Measurements from ENCODE around the gene PDZD2.

The PDZD2 gene

DNA sequence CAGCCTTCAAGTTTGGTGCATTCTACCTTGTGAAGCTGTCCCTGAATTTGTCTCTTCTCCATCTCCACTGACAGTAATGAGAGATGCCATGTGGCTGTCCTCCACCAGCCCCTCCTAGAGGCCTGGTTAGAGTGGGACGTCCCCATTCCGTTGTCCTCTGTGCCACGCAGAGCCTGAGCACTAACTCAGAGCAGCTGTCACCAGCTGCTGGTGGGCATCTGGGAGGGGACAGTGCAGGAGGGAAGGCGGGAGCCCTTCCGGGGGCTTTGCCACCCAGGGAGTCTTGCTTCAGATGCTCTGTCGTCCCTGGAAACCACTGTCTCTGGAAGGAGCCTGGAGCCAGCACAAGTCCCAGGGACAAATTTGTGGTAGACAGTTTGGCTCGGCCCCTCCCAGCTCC is 78.6 kb downstream of the PDZD2 start:
- H3K4me3 ChIP-seq (ENCODE audit: severe bottlenecking), result no peak overlapping the region
- H3K9me3 ChIP-seq (ENCODE audit: severe bottlenecking), result no peaks in the 10 kb centered on the region
- no peak for DNase-seq (ENCODE audit: low spot score)
- ATAC-seq (ENCODE audit: low read depth), result no peak
- H3K4me1 ChIP-seq (ENCODE audit: insufficient read depth, poor library complexity, severe bottlenecking), result no peaks in the 10 kb centered on the region
- no peaks in the 10 kb centered on the region for H3K27me3 ChIP-seq (ENCODE audit: insufficient read depth, poor library complexity, severe bottlenecking)
- no peaks in the 10 kb centered on the region for H3K36me3 ChIP-seq (ENCODE audit: low read depth)
- H3K27ac ChIP-seq (ENCODE audit: poor library complexity, severe bottlenecking), result no peak overlapping the region
- TF ChIP-seq, protein P1, sequence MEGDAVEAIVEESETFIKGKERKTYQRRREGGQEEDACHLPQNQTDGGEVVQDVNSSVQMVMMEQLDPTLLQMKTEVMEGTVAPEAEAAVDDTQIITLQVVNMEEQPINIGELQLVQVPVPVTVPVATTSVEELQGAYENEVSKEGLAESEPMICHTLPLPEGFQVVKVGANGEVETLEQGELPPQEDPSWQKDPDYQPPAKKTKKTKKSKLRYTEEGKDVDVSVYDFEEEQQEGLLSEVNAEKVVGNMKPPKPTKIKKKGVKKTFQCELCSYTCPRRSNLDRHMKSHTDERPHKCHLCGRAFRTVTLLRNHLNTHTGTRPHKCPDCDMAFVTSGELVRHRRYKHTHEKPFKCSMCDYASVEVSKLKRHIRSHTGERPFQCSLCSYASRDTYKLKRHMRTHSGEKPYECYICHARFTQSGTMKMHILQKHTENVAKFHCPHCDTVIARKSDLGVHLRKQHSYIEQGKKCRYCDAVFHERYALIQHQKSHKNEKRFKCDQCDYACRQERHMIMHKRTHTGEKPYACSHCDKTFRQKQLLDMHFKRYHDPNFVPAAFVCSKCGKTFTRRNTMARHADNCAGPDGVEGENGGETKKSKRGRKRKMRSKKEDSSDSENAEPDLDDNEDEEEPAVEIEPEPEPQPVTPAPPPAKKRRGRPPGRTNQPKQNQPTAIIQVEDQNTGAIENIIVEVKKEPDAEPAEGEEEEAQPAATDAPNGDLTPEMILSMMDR (IDR thresholded peaks at IDR 0.05; ENCODE audit: poor library complexity, severe bottlenecking), result no peak

DNA sequence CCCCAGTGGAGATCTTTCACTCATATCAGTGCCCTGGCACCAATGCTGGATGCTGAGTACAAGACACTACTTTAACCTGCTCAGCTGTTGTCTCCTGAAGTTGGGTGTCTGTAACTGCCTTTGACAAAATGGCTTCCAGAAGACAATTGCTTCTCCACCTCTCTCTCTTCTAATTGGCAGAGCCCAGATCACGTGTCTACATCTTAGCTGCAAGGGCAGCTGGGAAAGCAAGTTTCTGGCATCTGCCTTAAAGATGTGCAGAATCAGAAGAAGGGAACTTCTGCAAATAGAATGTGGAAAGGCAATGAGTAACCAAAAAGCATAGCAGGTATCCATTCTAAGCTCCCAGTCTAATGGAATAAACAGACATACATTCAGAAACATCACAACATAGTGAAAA is 81.1 kb downstream of the PDZD2 start:
- no peaks in the 10 kb centered on the region for H3K27me3 ChIP-seq (ENCODE audit: insufficient read depth, poor library complexity, severe bottlenecking)
- no peak overlapping the region for H3K4me3 ChIP-seq (ENCODE audit: severe bottlenecking)
- no peaks in the 10 kb centered on the region for H3K9me3 ChIP-seq (ENCODE audit: severe bottlenecking)
- DNase-seq (ENCODE audit: low spot score), result no peak
- no peak overlapping the region for H3K27ac ChIP-seq (ENCODE audit: poor library complexity, severe bottlenecking)
- no peaks in the 10 kb centered on the region for H3K36me3 ChIP-seq (ENCODE audit: low read depth)
- ATAC-seq (ENCODE audit: low read depth), result no peak
- H3K4me1 ChIP-seq (ENCODE audit: insufficient read depth, poor library complexity, severe bottlenecking), result no peaks in the 10 kb centered on the region
- TF ChIP-seq, protein P1 (IDR thresholded peaks at IDR 0.05; ENCODE audit: poor library complexity, severe bottlenecking), result no peak

DNA sequence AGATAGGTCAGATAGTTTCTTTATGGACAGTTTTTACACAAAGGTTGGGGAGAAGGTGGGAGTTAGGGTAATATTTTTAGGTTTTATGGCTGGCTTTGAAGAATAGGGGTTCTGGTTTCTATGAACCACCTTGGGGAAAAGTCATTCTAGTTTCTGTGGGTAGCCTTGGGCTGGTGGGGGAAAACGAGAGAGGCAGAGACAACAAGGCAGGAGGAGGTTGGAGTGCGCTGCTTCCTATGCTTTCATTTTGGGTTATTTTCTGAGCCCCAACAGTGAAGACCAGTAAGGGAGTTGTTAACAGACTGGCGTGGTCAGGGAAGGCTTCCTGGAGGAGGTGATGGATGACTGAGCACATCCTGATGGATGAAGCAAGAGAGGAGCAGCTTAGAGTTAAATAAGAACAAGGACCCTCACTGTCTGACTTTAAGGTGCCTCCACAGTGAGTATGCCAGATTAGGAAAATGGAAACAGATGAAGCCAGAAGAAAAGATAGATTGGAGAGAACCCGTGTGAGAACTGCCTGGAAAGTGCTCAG is 81.9 kb downstream of the PDZD2 start:
- H3K27me3 ChIP-seq (ENCODE audit: insufficient read depth, poor library complexity, severe bottlenecking), result no peaks in the 10 kb centered on the region
- TF ChIP-seq, protein P1 (IDR thresholded peaks at IDR 0.05; ENCODE audit: poor library complexity, severe bottlenecking), result no peak
- ATAC-seq (ENCODE audit: low read depth) (no peak), DNase-seq (ENCODE audit: low spot score) (no peak)
- H3K36me3 ChIP-seq (ENCODE audit: low read depth), result no peaks in the 10 kb centered on the region
- no peaks in the 10 kb centered on the region for H3K4me1 ChIP-seq (ENCODE audit: insufficient read depth, poor library complexity, severe bottlenecking)
- H3K4me3 ChIP-seq (ENCODE audit: severe bottlenecking), result no peak overlapping the region
- H3K9me3 ChIP-seq (ENCODE audit: severe bottlenecking), result no peaks in the 10 kb centered on the region
- H3K27ac ChIP-seq (ENCODE audit: poor library complexity, severe bottlenecking), result no peak overlapping the region

DNA sequence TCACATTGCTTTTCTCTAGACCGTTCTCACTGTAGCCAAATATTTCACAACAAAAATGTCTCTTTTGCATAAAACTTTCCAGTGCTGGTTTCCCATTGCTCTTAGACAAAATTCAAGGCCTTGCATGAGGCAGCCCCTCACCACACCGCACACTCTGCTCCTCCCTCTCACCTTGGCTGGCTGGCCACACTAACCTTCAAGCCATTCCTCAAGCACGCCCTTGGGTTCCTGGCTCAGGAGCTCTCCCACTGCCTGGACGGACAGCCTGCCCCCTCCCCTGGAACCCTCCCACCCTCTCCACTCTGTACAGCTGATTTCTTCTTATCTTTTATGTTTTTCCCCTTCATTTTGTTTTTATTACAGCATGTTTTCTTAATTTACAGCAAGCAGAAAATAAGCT is 83.2 kb downstream of the PDZD2 start:
- Histone ChIP-seq H3K27ac (ENCODE audit: poor library complexity, severe bottlenecking) (no peak overlapping the region), H3K9me3 (ENCODE audit: severe bottlenecking) (no peaks in the 10 kb centered on the region), H3K4me3 (ENCODE audit: severe bottlenecking) (no peak overlapping the region), H3K36me3 (ENCODE audit: low read depth) (no peaks in the 10 kb centered on the region), H3K27me3 (ENCODE audit: insufficient read depth, poor library complexity, severe bottlenecking) (no peaks in the 10 kb centered on the region), H3K4me1 (ENCODE audit: insufficient read depth, poor library complexity, severe bottlenecking) (no peaks in the 10 kb centered on the region)
- ATAC-seq (ENCODE audit: low read depth), result no peak
- TF ChIP-seq, protein P1 (IDR thresholded peaks at IDR 0.05; ENCODE audit: poor library complexity, severe bottlenecking), result no peak
- no peak for DNase-seq (ENCODE audit: low spot score)

DNA sequence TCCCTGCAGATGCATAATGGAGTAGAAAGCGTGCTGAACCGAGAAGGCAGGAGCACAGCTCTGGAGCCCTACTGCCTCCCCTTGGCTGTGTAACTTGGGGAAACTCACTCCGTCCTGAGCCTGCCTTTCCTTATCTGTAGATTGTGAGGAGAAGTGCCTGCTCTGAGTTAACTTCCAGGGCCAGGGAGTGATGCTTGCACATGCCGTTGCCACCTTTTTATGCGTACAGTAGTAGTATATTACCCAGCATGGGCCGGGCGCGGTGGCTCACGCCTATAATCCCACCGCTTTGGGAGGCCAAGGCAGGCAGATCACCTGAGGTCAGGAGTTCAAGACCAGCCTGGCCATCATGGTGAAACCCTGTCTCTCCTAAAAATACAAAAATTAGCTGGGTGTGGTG is 87.1 kb downstream of the PDZD2 start:
- no peak overlapping the region for H3K4me3 ChIP-seq (ENCODE audit: severe bottlenecking)
- no peaks in the 10 kb centered on the region for H3K27me3 ChIP-seq (ENCODE audit: insufficient read depth, poor library complexity, severe bottlenecking)
- no peak for ATAC-seq (ENCODE audit: low read depth)
- H3K36me3 ChIP-seq (ENCODE audit: low read depth), result no peaks in the 10 kb centered on the region
- DNase-seq (ENCODE audit: low spot score), result no peak
- H3K27ac ChIP-seq (ENCODE audit: poor library complexity, severe bottlenecking), result no peak overlapping the region
- no peaks in the 10 kb centered on the region for H3K9me3 ChIP-seq (ENCODE audit: severe bottlenecking)
- no peaks in the 10 kb centered on the region for H3K4me1 ChIP-seq (ENCODE audit: insufficient read depth, poor library complexity, severe bottlenecking)
- TF ChIP-seq, protein P1 (IDR thresholded peaks at IDR 0.05; ENCODE audit: poor library complexity, severe bottlenecking), result no peak

Measured in RWPE2 (cell line).